Tracheal epithelial cell (primary cell): ENCODE data around the gene SMARCC1. TPM values are rescaled to one million over a fixed set of nuclear protein-coding genes. Genes with fewer than 3 reads are reported as not detected.

Source experiments
- total RNA-seq: library from RNA; depleted of rRNA; stranded (reverse); fragments of >200 nt; gene quantifications from 2 replicates; pipeline ENCODE4 v1.2.1, GENCODE V29; 2014

SMARCC1 gene
- 30.7 and 37.1 TPM in 2 replicates for total RNA-seq

DNA sequence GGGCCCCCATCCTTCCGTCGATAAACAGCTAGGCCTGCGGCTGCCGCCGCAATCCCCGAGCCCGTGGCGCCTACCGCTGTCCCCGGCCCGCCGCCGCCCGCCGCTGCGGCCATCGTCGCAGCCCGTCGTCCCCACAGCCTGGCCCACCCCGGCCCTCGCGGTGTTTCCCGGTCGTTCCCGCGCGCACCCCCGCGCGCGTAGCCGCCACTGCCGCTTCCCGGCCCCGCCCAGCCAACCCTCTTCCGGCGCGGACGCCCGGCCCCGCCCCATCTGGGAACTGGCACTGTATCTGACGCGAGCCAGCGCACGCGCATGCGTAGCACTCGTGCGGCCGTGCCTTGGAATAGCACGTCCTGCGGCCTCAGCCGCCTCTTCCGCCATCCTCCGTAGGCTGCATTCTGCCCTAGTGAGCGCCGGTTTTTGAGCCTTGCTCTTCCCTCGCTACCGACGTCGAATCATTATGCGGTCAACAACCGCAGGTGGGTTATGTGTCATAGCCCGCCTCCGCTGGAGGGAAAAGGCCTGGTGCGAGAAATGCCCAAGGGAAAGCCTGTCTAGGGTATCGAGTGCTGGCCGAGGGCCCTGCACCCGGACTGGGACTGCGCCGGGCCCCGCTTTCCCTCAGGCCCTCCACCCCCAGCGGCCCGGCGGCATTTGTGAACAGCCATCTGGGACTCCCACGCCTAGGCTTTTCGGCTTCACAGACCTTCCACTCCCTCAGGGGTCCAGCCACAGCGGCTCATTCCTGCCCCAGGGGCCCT lies at the start of gene SMARCC1:
Gene SMARCC1, minus strand, starts transcription at position 209 of the 761 bp plus-strand sequence. Its CDS starts 96 bp downstream, at position 113.

DNA sequence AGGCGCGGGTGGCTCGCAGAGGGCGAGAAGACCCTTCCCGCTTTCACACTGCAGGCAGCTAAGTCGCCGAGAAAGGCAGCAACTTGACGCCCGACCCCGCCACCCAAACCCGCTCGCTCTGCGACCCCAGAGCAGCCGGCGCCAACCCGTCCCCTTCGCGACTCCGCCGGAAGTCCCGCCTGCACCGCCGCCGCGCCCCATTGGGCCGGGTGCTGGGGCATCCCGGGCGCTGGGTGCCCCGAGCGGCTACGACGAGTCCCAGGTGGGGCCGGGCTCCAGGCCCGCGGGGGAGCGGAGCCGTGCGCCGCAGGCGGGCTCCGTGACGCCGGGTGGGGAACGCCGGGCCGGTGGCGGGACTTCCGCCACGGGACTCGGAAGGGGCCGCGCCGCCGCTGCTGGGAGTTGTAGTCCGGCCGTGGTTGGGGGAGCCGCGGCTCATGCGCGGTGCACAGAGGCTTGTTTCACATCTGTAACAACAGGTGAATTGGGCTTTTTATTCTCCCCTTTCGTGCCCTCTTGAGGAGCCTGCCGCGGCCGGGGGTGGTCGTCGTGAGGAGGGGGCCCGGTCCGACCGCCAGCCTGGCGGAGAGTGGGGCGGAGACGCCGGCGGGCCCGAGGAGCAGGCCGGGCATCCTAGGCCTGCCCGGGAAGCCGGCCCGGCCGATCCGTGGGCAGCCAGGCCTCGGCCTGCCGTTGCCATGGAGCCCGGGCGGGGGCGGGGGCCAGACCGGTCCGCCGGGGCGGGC lies 21.2 kb upstream of the SMARCC1 start, which contains the start of gene DHX30:
Gene DHX30, plus strand, starts transcription at position 405 of the 746 bp plus-strand sequence. CDS start 7,546 bp downstream, outside the sequence.

DNA sequence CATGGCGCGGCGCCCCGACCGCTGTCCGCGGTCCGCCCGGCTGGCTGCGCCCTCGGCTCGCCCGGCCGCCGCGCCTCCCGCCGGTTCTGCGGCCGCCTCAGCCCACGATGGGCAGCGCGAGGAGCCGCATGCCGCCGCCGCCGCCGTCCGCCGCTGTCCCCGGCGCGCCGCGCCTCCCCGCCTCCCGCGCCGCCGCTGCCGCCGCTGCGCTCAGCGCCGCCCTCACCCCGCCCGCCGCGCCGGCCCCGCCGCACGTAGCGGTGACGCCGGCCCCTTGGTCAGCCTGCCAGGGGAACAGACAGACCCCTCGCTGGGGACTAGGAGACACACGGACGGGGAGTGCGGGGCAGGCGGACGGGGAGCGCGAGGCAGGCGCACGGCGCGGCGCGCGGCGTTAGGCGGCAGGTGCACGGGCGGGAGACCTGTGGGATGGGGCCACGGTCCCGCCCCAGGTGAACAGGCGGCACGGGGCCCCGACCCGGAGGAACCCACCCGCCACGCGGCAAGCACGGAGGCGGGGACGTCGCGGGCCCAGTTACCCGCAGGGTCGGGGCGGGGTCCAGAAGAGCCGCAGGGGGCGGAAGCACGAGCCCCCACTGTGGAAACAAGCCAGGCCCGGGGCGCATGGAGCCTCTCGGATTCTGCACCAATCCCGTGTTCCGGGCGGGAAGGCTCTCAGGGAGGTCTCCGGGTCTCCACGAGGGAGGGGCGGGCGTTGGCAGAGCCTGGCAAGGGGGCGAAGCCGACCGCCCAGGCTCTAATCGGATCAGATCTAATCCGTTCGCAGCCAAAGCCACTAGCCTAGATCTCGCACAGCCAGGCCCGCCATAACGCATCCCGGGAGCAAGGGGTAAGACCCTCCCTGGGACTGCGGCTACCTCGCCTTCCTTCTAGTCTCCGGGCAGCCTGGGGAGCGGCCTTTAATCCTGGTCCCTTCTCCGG lies 202.7 kb downstream of the SMARCC1 start, which contains the start of gene CSPG5:
Gene CSPG5, minus strand, starts transcription at position 175 of the 942 bp plus-strand sequence. Its CDS starts 172 bp downstream, at position 3.

Other genes with a start within 250 kb of the SMARCC1 start
- 0.21 and 0.72 TPM in 2 replicates for gene CSPG5, start 203.0 kb downstream of the SMARCC1 start, total RNA-seq
- gene DHX30, start 21.2 kb upstream of the SMARCC1 start, total RNA-seq, result 71.8 and 84.3 TPM in 2 replicates
- gene MAP4, start 234.5 kb upstream of the SMARCC1 start, total RNA-seq, result 66.7 TPM in 2 replicates